Activated CD4-positive, alpha-beta T cell treated with anti-CD3 and anti-CD28 coated beads for 48 hours (primary cell): ENCODE results near the gene LKAAEAR1.

Experiments used
- DNase-seq: peaks from one replicate; pipeline ENCODE4 v3.0.0-alpha.2; 2020

Gene LKAAEAR1

GRCh38 chr20:64065062-64065973 lies 18.9 kb downstream of the LKAAEAR1 start:
- no peak for DNase-seq

- no peak for DNase-seq
Observed at GRCh38 chr20:64064145-64064698, 20.0 kb downstream of the LKAAEAR1 start.

GRCh38 chr20:64063389-64064144 lies 20.6 kb downstream of the LKAAEAR1 start:
- DNase-seq: peak; percentile 66

GRCh38 chr20:64062596-64063388 lies 21.4 kb downstream of the LKAAEAR1 start, which contains the start of gene TCEA2:
Gene TCEA2, plus strand, starts transcription at chr20:64063198. Its CDS starts 115 bp downstream, at chr20:64063313.
- peak; percentile 97 for DNase-seq

DNA sequence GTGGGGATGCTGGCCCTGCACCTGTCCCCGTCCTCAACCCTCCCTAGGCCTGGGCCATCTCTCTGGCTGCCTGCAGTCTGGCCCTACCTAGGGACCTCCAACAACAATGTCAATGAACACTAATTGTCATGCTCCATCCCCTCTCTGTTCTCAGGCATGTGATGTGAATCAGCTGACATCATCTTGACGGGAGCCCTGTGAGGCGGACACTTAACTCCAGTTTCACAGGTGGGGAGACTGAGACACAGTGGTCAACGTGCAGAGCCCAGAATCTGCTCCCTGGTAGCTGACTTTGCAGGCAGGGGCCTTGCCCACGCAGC lies 22.0 kb downstream of the LKAAEAR1 start:
- no peak for DNase-seq

- DNase-seq: no peak
Observed at GRCh38 chr20:64058536-64058935, 25.7 kb downstream of the LKAAEAR1 start.

GRCh38 chr20:64057628-64058498 lies 26.3 kb downstream of the LKAAEAR1 start:
- peak; percentile 92 for DNase-seq

- DNase-seq: peak; percentile 40
Observed at GRCh38 chr20:64056889-64057627, 27.1 kb downstream of the LKAAEAR1 start.

- no peak for DNase-seq
Observed at GRCh38 chr20:64056639-64056888, 27.6 kb downstream of the LKAAEAR1 start.

DNA sequence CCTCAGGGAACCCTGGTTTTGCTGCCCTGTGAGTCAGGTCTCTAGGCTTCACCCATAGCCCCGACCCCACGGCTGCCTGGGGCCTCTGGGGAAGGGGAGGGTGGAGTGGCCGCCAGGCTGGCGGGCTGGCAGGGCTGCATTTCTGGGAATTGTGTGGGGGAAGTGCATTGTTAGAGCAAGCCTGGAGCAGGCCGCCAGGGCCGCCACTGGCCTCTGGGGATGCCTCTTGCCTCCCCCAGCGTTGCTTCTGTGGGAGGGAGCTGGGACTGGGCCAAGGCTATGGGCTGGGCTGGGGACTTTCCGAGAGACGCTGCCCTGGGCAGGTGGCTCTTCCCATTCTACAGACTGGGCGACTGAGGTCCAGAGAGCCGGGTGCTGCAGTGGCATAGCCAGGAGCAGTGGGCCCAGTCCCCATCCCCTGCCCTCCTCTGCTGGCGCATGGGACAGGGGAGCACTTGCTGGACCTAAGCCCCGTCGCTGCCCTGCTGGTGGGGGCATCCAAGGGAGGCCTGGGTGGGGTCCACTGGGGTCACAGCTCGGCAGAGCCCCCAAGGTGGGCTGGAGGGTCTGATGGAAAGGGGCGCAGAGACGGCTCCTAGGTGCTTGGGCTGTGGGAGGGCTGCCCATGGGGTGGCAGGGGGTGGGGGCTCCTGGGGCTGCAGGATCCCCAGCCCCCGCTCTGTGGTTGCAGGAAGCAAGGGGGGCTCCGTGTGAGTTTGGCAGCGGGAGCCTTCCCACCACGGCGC lies 28.1 kb downstream of the LKAAEAR1 start:
- no peak for DNase-seq

- no peak for DNase-seq
Observed at GRCh38 chr20:64055396-64055892, 28.8 kb downstream of the LKAAEAR1 start.

GRCh38 chr20:64053841-64054661 lies 30.1 kb downstream of the LKAAEAR1 start:
- DNase-seq: no peak

- no peak for DNase-seq
Observed at GRCh38 chr20:64052987-64053840, 31.0 kb downstream of the LKAAEAR1 start.

- DNase-seq: no peak
Observed at GRCh38 chr20:64052326-64052722, 31.9 kb downstream of the LKAAEAR1 start.

GRCh38 chr20:64051561-64052325 lies 32.5 kb downstream of the LKAAEAR1 start:
- no peak for DNase-seq

DNA sequence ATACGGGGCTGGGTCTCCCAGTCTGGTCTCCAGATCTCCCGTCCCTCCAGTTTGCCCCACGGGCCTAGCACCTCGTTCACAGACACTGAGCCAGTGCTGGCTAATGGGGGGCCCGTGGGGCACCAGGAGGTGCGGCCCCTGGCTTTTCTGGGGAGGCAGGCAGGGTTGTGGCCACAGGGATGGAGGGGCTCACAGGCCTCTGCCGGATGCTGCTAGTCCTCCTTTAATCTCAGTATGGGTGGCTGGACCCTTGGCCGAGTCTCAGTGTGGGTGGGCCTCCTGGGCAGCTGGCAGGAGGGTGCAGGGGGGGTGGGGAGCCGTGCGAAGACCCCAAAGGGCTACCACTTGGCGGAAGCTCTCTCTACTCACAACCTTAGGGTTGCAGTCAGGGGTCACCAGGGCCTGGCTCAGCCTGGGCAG lies 33.2 kb downstream of the LKAAEAR1 start:
- DNase-seq: no peak

- no peak for DNase-seq
Observed at GRCh38 chr20:64050261-64051032, 33.8 kb downstream of the LKAAEAR1 start.
